Tibial nerve (tissue), 4 donors: ENCODE results near the gene APOLD1.

ENCODE experiments used
- EP300 ChIP-seq, 2 donors: sonication (generic); formaldehyde crosslinking; IDR thresholded peaks; one replicate each; pipeline ENCODE4 v1.6.1; 2017; ENCODE audit warnings: antibody characterized with exemption in 2 of 2, mild to moderate bottlenecking in 1 of 2
- POLR2A ChIP-seq, 2 donors: fragments of 450-650 bp; IDR thresholded peaks; one replicate each; pipeline ENCODE4 v1.6.1; 2017; ENCODE audit warnings: antibody characterized with exemption in 2 of 2, mild to moderate bottlenecking in 2 of 2, moderate library complexity in 2 of 2
- TF ChIP-seq, protein P1 (sequence below), 5 experiments: fragments of 200-600 bp in 3 of 5; fragments of 450-650 bp in 2 of 5; sonication (generic) in 3 of 5; IDR thresholded peaks; one replicate each; pipeline ENCODE4 v1.5.1; 2016 to 2019; ENCODE audit warnings: antibody characterized with exemption in 5 of 5, mild to moderate bottlenecking in 3 of 5, moderate library complexity in 2 of 5

- TF ChIP-seq, protein P1, sequence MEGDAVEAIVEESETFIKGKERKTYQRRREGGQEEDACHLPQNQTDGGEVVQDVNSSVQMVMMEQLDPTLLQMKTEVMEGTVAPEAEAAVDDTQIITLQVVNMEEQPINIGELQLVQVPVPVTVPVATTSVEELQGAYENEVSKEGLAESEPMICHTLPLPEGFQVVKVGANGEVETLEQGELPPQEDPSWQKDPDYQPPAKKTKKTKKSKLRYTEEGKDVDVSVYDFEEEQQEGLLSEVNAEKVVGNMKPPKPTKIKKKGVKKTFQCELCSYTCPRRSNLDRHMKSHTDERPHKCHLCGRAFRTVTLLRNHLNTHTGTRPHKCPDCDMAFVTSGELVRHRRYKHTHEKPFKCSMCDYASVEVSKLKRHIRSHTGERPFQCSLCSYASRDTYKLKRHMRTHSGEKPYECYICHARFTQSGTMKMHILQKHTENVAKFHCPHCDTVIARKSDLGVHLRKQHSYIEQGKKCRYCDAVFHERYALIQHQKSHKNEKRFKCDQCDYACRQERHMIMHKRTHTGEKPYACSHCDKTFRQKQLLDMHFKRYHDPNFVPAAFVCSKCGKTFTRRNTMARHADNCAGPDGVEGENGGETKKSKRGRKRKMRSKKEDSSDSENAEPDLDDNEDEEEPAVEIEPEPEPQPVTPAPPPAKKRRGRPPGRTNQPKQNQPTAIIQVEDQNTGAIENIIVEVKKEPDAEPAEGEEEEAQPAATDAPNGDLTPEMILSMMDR (IDR thresholded peaks at IDR 0.05) = no peak
- TF ChIP-seq POLR2A (IDR thresholded peaks at IDR 0.05) (no peak), EP300 (IDR thresholded peaks at IDR 0.05) (no peak)
Measured at GRCh38 chr12:12798480-12798879, 13.0 kb downstream of the APOLD1 start.
